HL-60 (cell line): ENCODE data around the gene ARHGEF17.

Source experiments
- DNase-seq, 2 experiments: peaks; one replicate each; pipeline ENCODE4 v3.0.0-alpha.2; 2010 to 2020; ENCODE audit warnings: low read depth in 1 of 2, low spot score in 1 of 2
- H3K27ac ChIP-seq: fragments of 250-450 bp; sonication (Bioruptor Pico); replicated peaks from 2 replicates; pipeline ENCODE4 v1.5.1; 2020; ENCODE audit warnings: mild to moderate bottlenecking, moderate library complexity
- H3K27me3 ChIP-seq: fragments of 250-450 bp; sonication (Bioruptor Pico); 2 replicates; pipeline ENCODE4 v1.5.1; 2021; ENCODE audit warnings: mild to moderate bottlenecking, moderate library complexity; ENCODE audit not compliant: insufficient read depth, poor library complexity, severe bottlenecking
- H3K4me3 ChIP-seq: replicated peaks from 2 replicates; pipeline ENCODE4 v1.5.1; 2011; ENCODE audit warnings: mild to moderate bottlenecking, control low read depth, low read length; ENCODE audit not compliant: insufficient read depth
- CTCF ChIP-seq: IDR thresholded peaks from one replicate; pipeline ENCODE4 v1.5.1; 2011; ENCODE audit warnings: low read length, control low read depth, inconsistent platforms; ENCODE audit not compliant: insufficient read depth
- GABPA ChIP-seq: IDR thresholded peaks from 2 replicates; pipeline ENCODE4 v1.6.1; 2012; ENCODE audit warnings: low read depth
- POLR2AphosphoS5 ChIP-seq: IDR thresholded peaks from 2 replicates; pipeline ENCODE4 v1.6.1; 2012; ENCODE audit warnings: low read depth
- REST ChIP-seq: IDR thresholded peaks from 2 replicates; pipeline ENCODE4 v1.6.1; 2012; ENCODE audit warnings: low read depth; ENCODE audit not compliant: insufficient replicate concordance
- SPI1 ChIP-seq: IDR thresholded peaks from 2 replicates; pipeline ENCODE4 v1.6.1; 2012; ENCODE audit warnings: low read depth, mild to moderate bottlenecking, borderline replicate concordance

The ARHGEF17 gene

GRCh38 chr11:73386546-73386945 lies 78.5 kb downstream of the ARHGEF17 start:
- Histone ChIP-seq H3K27me3 (no peaks in the 10 kb centered on the region), H3K4me3 (0 out of 2 replicates have a peak overlapping the region, but pooled peaks have one; percentile 14), H3K27ac (peak overlapping the region; percentile 87)
- TF ChIP-seq SPI1 (no peak), CTCF (no peak), POLR2AphosphoS5 (no peak), REST (no peak), GABPA (no peak)
- no peak for DNase-seq

GRCh38 chr11:73387594-73388264 lies 79.7 kb downstream of the ARHGEF17 start:
- no peak overlapping the region for H3K4me3 ChIP-seq
- H3K27me3 ChIP-seq, result no peaks in the 10 kb centered on the region
- DNase-seq, result peak in 1 of 2 experiments; percentile 58
- TF ChIP-seq GABPA, result no peak
- TF ChIP-seq POLR2AphosphoS5, result no peak
- TF ChIP-seq CTCF, result no peak
- no peak for TF ChIP-seq SPI1
- no peak for TF ChIP-seq REST
- H3K27ac ChIP-seq, result peak overlapping the region; percentile 87

GRCh38 chr11:73388265-73389133 lies 80.4 kb downstream of the ARHGEF17 start:
- peak; percentile 83 to 94 for DNase-seq
- TF ChIP-seq GABPA (no peak), SPI1 (peak; percentile 84; the same call in 1 of the 2 replicates), CTCF (no peak), POLR2AphosphoS5 (peak; percentile 80), REST (peak; percentile 83)
- H3K4me3 ChIP-seq, result no peak overlapping the region
- peak overlapping the region; percentile 87 for H3K27ac ChIP-seq
- no peaks in the 10 kb centered on the region for H3K27me3 ChIP-seq
